ENCODE data around the gene CELF6.

Gene CELF6

GRCh38 chr15:72319985-72320671, at the start of gene CELF6:
TSS of gene CELF6 (minus strand) at chr15:72320157. CDS start at chr15:72319874, 283 bp downstream.
- DNase-seq (ENCODE audit: low spot score) (peak; percentile 89), FAIRE-seq (peak; percentile 76)

GRCh38 chr15:72368899-72369298, 48.9 kb upstream of the CELF6 start:
- DNase-seq (ENCODE audit: low spot score) (no peak), FAIRE-seq (no peak)

GRCh38 chr15:72368325-72368724, 48.4 kb upstream of the CELF6 start:
- DNase-seq (ENCODE audit: low spot score), result no peak
- no peak for FAIRE-seq

- FAIRE-seq, result no peak
- DNase-seq (ENCODE audit: low spot score), result no peak
Observed at GRCh38 chr15:72365844-72366243, 45.9 kb upstream of the CELF6 start.

GRCh38 chr15:72361176-72361575, 41.2 kb upstream of the CELF6 start:
- DNase-seq (ENCODE audit: low spot score) (no peak), FAIRE-seq (no peak)

GRCh38 chr15:72358650-72359171, 38.8 kb upstream of the CELF6 start:
- FAIRE-seq, result no peak

GRCh38 chr15:72358121-72358520, 38.2 kb upstream of the CELF6 start:
- no peak for FAIRE-seq

More at GRCh38 chr15:72358650-72359171, 38.8 kb upstream of the CELF6 start:
- DNase-seq (ENCODE audit: low spot score), result peak; percentile 48

GRCh38 chr15:72354496-72354895, 34.5 kb upstream of the CELF6 start:
- no peak for FAIRE-seq
- no peak for DNase-seq (ENCODE audit: low spot score)

More at GRCh38 chr15:72358121-72358520, 38.2 kb upstream of the CELF6 start:
- DNase-seq (ENCODE audit: low spot score), result no peak

- DNase-seq (ENCODE audit: low spot score), result no peak
- no peak for FAIRE-seq
Observed at GRCh38 chr15:72353266-72353665, 33.3 kb upstream of the CELF6 start.

GRCh38 chr15:72345806-72346205, 25.8 kb upstream of the CELF6 start:
- FAIRE-seq (no peak), DNase-seq (ENCODE audit: low spot score) (no peak)

- DNase-seq (ENCODE audit: low spot score) (no peak), FAIRE-seq (no peak)
Observed at GRCh38 chr15:72345280-72345679, 25.3 kb upstream of the CELF6 start.

GRCh38 chr15:72344602-72345001, 24.6 kb upstream of the CELF6 start:
- no peak for DNase-seq (ENCODE audit: low spot score)
- no peak for FAIRE-seq

GRCh38 chr15:72342385-72342784, 22.4 kb upstream of the CELF6 start:
- DNase-seq (ENCODE audit: low spot score), result no peak
- FAIRE-seq, result no peak

GRCh38 chr15:72341361-72341760, 21.4 kb upstream of the CELF6 start:
- no peak for FAIRE-seq
- peak; percentile 24 for DNase-seq (ENCODE audit: low spot score)

GRCh38 chr15:72340366-72340765, 20.4 kb upstream of the CELF6 start:
- DNase-seq (ENCODE audit: low spot score), result no peak
- FAIRE-seq, result no peak

GRCh38 chr15:72339777-72340177, 19.8 kb upstream of the CELF6 start:
- DNase-seq (ENCODE audit: low spot score) (no peak), FAIRE-seq (no peak)

- no peak for FAIRE-seq
- DNase-seq (ENCODE audit: low spot score), result no peak
Observed at GRCh38 chr15:72338617-72339321, 18.8 kb upstream of the CELF6 start.

- FAIRE-seq, result no peak
- no peak for DNase-seq (ENCODE audit: low spot score)
Observed at GRCh38 chr15:72338148-72338547, 18.2 kb upstream of the CELF6 start.

GRCh38 chr15:72334842-72335241, 14.9 kb upstream of the CELF6 start:
- DNase-seq (ENCODE audit: low spot score), result no peak
- no peak for FAIRE-seq

GRCh38 chr15:72331021-72331420, 11.1 kb upstream of the CELF6 start:
- FAIRE-seq, result no peak
- DNase-seq (ENCODE audit: low spot score), result no peak

- FAIRE-seq, result no peak
- DNase-seq (ENCODE audit: low spot score), result no peak
Observed at GRCh38 chr15:72323752-72324151, 3.8 kb upstream of the CELF6 start.

GRCh38 chr15:72319360-72319984, 485 bp downstream of the CELF6 start:
- no peak for DNase-seq (ENCODE audit: low spot score)
- peak; percentile 78 for FAIRE-seq
